ENCODE measurements around the gene USB1.
A peak's percentile ranks its signal among the peaks of the same experiment; 100 is the strongest.

USB1 gene

GRCh38 chr16:58039829-58040495, 38.8 kb downstream of the USB1 start:
- Histone ChIP-seq H3K9me3 (no peaks in the 10 kb centered on the region), H3K4me1 (peaks cover 33% of the 10 kb centered on the region), H3K9ac (no peak overlapping the region), H3K4me3 (no peak overlapping the region), H3K27me3 (no peaks in the 10 kb centered on the region), H3K27ac (no peak overlapping the region), H3K4me2 (peak overlapping the region; percentile 45; the same call in 1 of the 2 replicates), H3K36me3 (no peaks in the 10 kb centered on the region), H4K20me1 (no peaks in the 10 kb centered on the region)
- TF ChIP-seq Cebpa-rat (IDR thresholded peaks at IDR 0.05) = no peak

- no peaks in the 10 kb centered on the region for H3K36me3 ChIP-seq
- H3K4me2 ChIP-seq = peak overlapping the region; percentile 45
- no peaks in the 10 kb centered on the region for H3K27me3 ChIP-seq
- peaks cover 28% of the 10 kb centered on the region for H3K4me1 ChIP-seq
- H3K9ac ChIP-seq = no peak overlapping the region
- no peak overlapping the region for H3K27ac ChIP-seq
- H4K20me1 ChIP-seq = no peaks in the 10 kb centered on the region
- H3K9me3 ChIP-seq = no peaks in the 10 kb centered on the region
- no peak for TF ChIP-seq Cebpa-rat (IDR thresholded peaks at IDR 0.05)
- H3K4me3 ChIP-seq = no peak overlapping the region
Observed at GRCh38 chr16:58040496-58040846, 39.3 kb downstream of the USB1 start.

- no peak for TF ChIP-seq Cebpa-rat (IDR thresholded peaks at IDR 0.05)
- H3K4me2 ChIP-seq = peak overlapping the region; percentile 45
- no peak overlapping the region for H3K9ac ChIP-seq
- H3K27me3 ChIP-seq = no peaks in the 10 kb centered on the region
- H3K9me3 ChIP-seq = no peaks in the 10 kb centered on the region
- peaks cover 24% of the 10 kb centered on the region for H3K4me1 ChIP-seq
- no peaks in the 10 kb centered on the region for H3K36me3 ChIP-seq
- H3K4me3 ChIP-seq = no peak overlapping the region
- no peaks in the 10 kb centered on the region for H4K20me1 ChIP-seq
- H3K27ac ChIP-seq = no peak overlapping the region
Observed at GRCh38 chr16:58040945-58041627, 39.9 kb downstream of the USB1 start.

- no peak for TF ChIP-seq Cebpa-rat (IDR thresholded peaks at IDR 0.05)
- H4K20me1 ChIP-seq = no peaks in the 10 kb centered on the region
- H3K4me2 ChIP-seq = no peak overlapping the region
- H3K27me3 ChIP-seq = no peaks in the 10 kb centered on the region
- H3K36me3 ChIP-seq = no peaks in the 10 kb centered on the region
- no peak overlapping the region for H3K9ac ChIP-seq
- H3K4me1 ChIP-seq = peaks cover 29% of the 10 kb centered on the region
- H3K4me3 ChIP-seq = no peak overlapping the region
- H3K27ac ChIP-seq = no peak overlapping the region
- H3K9me3 ChIP-seq = no peaks in the 10 kb centered on the region
Observed at GRCh38 chr16:58041628-58041955, 40.4 kb downstream of the USB1 start.

- no peaks in the 10 kb centered on the region for H3K9me3 ChIP-seq
- H3K9ac ChIP-seq = no peak overlapping the region
- H3K27ac ChIP-seq = no peak overlapping the region
Observed at GRCh38 chr16:58042001-58042885, 41.0 kb downstream of the USB1 start.

GRCh38 chr16:58042886-58043515, 41.8 kb downstream of the USB1 start:
- peaks cover 30% of the 10 kb centered on the region for H3K4me1 ChIP-seq
- no peak overlapping the region for H3K4me3 ChIP-seq
- no peaks in the 10 kb centered on the region for H3K36me3 ChIP-seq
- H3K9me3 ChIP-seq = no peaks in the 10 kb centered on the region
- no peaks in the 10 kb centered on the region for H4K20me1 ChIP-seq
- no peak for TF ChIP-seq Cebpa-rat (IDR thresholded peaks at IDR 0.05)
- H3K27me3 ChIP-seq = no peaks in the 10 kb centered on the region
- no peak overlapping the region for H3K9ac ChIP-seq
- no peak overlapping the region for H3K27ac ChIP-seq
- H3K4me2 ChIP-seq = no peak overlapping the region

More at GRCh38 chr16:58042001-58042885, 41.0 kb downstream of the USB1 start:
- no peaks in the 10 kb centered on the region for H3K36me3 ChIP-seq
- peaks cover 30% of the 10 kb centered on the region for H3K4me1 ChIP-seq
- H4K20me1 ChIP-seq = no peaks in the 10 kb centered on the region
- no peaks in the 10 kb centered on the region for H3K27me3 ChIP-seq
- H3K4me2 ChIP-seq = no peak overlapping the region
- no peak overlapping the region for H3K4me3 ChIP-seq
- no peak for TF ChIP-seq Cebpa-rat (IDR thresholded peaks at IDR 0.05)

- no peak for TF ChIP-seq Cebpa-rat (IDR thresholded peaks at IDR 0.05)
- Histone ChIP-seq H3K27ac (no peak overlapping the region), H3K9ac (no peak overlapping the region), H3K36me3 (no peaks in the 10 kb centered on the region), H3K4me1 (peaks cover 24% of the 10 kb centered on the region), H3K27me3 (no peaks in the 10 kb centered on the region), H3K4me3 (no peak overlapping the region), H3K9me3 (no peaks in the 10 kb centered on the region), H4K20me1 (no peaks in the 10 kb centered on the region), H3K4me2 (no peak overlapping the region)
Observed at GRCh38 chr16:58043571-58044155, 42.5 kb downstream of the USB1 start.

GRCh38 chr16:58044266-58045019, 43.2 kb downstream of the USB1 start:
- H4K20me1 ChIP-seq = no peaks in the 10 kb centered on the region
- H3K27me3 ChIP-seq = no peaks in the 10 kb centered on the region
- peaks cover 24% of the 10 kb centered on the region for H3K4me1 ChIP-seq
- H3K27ac ChIP-seq = no peak overlapping the region
- H3K36me3 ChIP-seq = no peaks in the 10 kb centered on the region
- H3K4me3 ChIP-seq = no peak overlapping the region
- no peak overlapping the region for H3K4me2 ChIP-seq
- no peaks in the 10 kb centered on the region for H3K9me3 ChIP-seq
- no peak overlapping the region for H3K9ac ChIP-seq
- TF ChIP-seq Cebpa-rat (IDR thresholded peaks at IDR 0.05) = no peak

- no peaks in the 10 kb centered on the region for H3K36me3 ChIP-seq
- H3K9ac ChIP-seq = no peak overlapping the region
- no peak overlapping the region for H3K4me3 ChIP-seq
- H3K27me3 ChIP-seq = no peaks in the 10 kb centered on the region
- no peak overlapping the region for H3K4me2 ChIP-seq
- no peaks in the 10 kb centered on the region for H3K9me3 ChIP-seq
- no peak overlapping the region for H3K27ac ChIP-seq
- peaks cover 31% of the 10 kb centered on the region for H3K4me1 ChIP-seq
- TF ChIP-seq Cebpa-rat (IDR thresholded peaks at IDR 0.05) = no peak
- H4K20me1 ChIP-seq = no peaks in the 10 kb centered on the region
Observed at GRCh38 chr16:58045096-58045495, 43.9 kb downstream of the USB1 start.

Data from BLaER1 (cell line).